Endothelial cell of umbilical vein (primary cell): Measurements from ENCODE around the gene MRPL54. TPM values are rescaled to one million over a fixed set of nuclear protein-coding genes. Genes with fewer than 3 reads are reported as not detected.
"Not testable (repeated sequence)": the region's sequence is repeated elsewhere in the genome, so short reads cannot be mapped to it uniquely, and the experiment has no call there.

Experiments
- BruUV-seq: library from RNA; stranded (reverse); fragments of 400-500 nt; replicated peaks from 2 replicates; lab custom pipeline; 2021; lab: Mats Ljungman, UMichigan
- CTCF ChIA-PET: fragments of 300-600, 350-600 bp; sonication (Branson Sonifier 250); formaldehyde crosslinking; loops from one replicate; lab custom pipeline; 2021; ENCODE audit warnings: antibody characterized with exemption, inconsistent platforms; lab: Charles Lee
- POLR2A ChIA-PET: fragments of 300-600, 350-600 bp; sonication (Branson Sonifier 250); formaldehyde crosslinking; loops from one replicate; lab custom pipeline; 2021; ENCODE audit warnings: antibody characterized with exemption, inconsistent platforms; lab: Charles Lee
- DNase-seq: peaks from one replicate; pipeline ENCODE4 v3.0.0-alpha.2; 2011; ENCODE audit warnings: low read depth, low spot score
- FAIRE-seq: peaks from 2 replicates; lab custom pipeline; 2011; peaks lifted over from hg19 to GRCh38; lab: Jason Lieb, UNC
- H2AFZ ChIP-seq: 2 replicates; pipeline ENCODE4 v1.6.0; 2012; ENCODE audit warnings: low read depth, low read length, control low read depth, inconsistent platforms
- H3K27ac ChIP-seq: 2 replicates; pipeline ENCODE4 v1.5.1; 2011; ENCODE audit warnings: low read depth, mild to moderate bottlenecking, control low read depth, low read length, moderate library complexity; ENCODE audit not compliant: insufficient read depth
- H3K27me3 ChIP-seq, 2 experiments: 2 replicates each; pipeline versions ENCODE4 v1.6.0 to v1.6.1; 2011; ENCODE audit warnings: low read length in 2 of 2, mixed read lengths in 1 of 2; ENCODE audit not compliant: control insufficient read depth in 2 of 2, insufficient read depth in 2 of 2
- H3K36me3 ChIP-seq, 2 experiments: 2 replicates in 1 of 2; 3 replicates in 1 of 2; pipeline ENCODE4 v1.5.1; 2011; ENCODE audit warnings: low read length in 2 of 2, mild to moderate bottlenecking in 1 of 2, moderate library complexity in 1 of 2; ENCODE audit not compliant: control insufficient read depth in 2 of 2, insufficient read depth in 2 of 2; ENCODE audit errors: extremely low read depth in 1 of 2
- H3K4me1 ChIP-seq: 3 replicates; pipeline ENCODE4 v1.5.1; 2011; ENCODE audit warnings: mild to moderate bottlenecking, low read length; ENCODE audit not compliant: control insufficient read depth, insufficient read depth; ENCODE audit errors: extremely low read depth
- H3K4me2 ChIP-seq: 2 replicates; pipeline ENCODE4 v1.6.1; 2011; ENCODE audit warnings: low read length, control low read depth, mixed read lengths; ENCODE audit not compliant: insufficient read depth
- H3K4me3 ChIP-seq, 3 experiments: fragments of 200-600 bp in 1 of 3; sonication (generic), shearing (Covaris generic) in 1 of 3; replicated peaks in 1 of 3; 2 replicates each; pipeline ENCODE4 v1.5.1; 2011 to 2016; ENCODE audit warnings: control low read depth in 3 of 3, low read length in 3 of 3, mild to moderate bottlenecking in 2 of 3, inconsistent platforms in 1 of 3, low read depth in 1 of 3, moderate library complexity in 1 of 3; ENCODE audit not compliant: insufficient read depth in 1 of 3
- H3K79me2 ChIP-seq: 2 replicates; pipeline ENCODE4 v1.6.0; 2012; ENCODE audit warnings: low read length, inconsistent platforms; ENCODE audit not compliant: control insufficient read depth, insufficient read depth
- H3K9ac ChIP-seq: replicated peaks from 2 replicates; pipeline ENCODE3; 2011; ENCODE audit warnings: low read length, control low read depth; ENCODE audit not compliant: insufficient read depth; ENCODE audit errors: extremely low read depth
- H3K9me1 ChIP-seq: replicated peaks from 3 replicates; pipeline ENCODE4 v1.6.0; 2011; ENCODE audit warnings: mild to moderate bottlenecking, low read length; ENCODE audit not compliant: control insufficient read depth, insufficient read depth; ENCODE audit errors: extremely low read depth
- H3K9me3 ChIP-seq: replicated peaks from 2 replicates; pipeline ENCODE4 v1.5.1; 2012; ENCODE audit warnings: low read length, inconsistent platforms; ENCODE audit not compliant: control insufficient read depth, insufficient read depth
- H4K20me1 ChIP-seq: replicated peaks from 2 replicates; pipeline ENCODE3; 2011; ENCODE audit warnings: mild to moderate bottlenecking, low read length; ENCODE audit not compliant: control insufficient read depth, insufficient read depth; ENCODE audit errors: extremely low read depth
- EZH2 ChIP-seq: IDR thresholded peaks from 2 replicates; pipeline ENCODE4 v1.6.1; 2012; ENCODE audit warnings: borderline replicate concordance, low read depth, mild to moderate bottlenecking, moderate library complexity, low read length, inconsistent platforms; ENCODE audit not compliant: severe bottlenecking
- FOS ChIP-seq: IDR thresholded peaks from 2 replicates; pipeline ENCODE4 v1.6.1; 2011; ENCODE audit warnings: mild to moderate bottlenecking, low read length, moderate library complexity, borderline replicate concordance; ENCODE audit not compliant: insufficient read depth
- GATA2 ChIP-seq: IDR thresholded peaks from 2 replicates; pipeline ENCODE4 v1.7.0; 2011; ENCODE audit warnings: low read depth, mild to moderate bottlenecking, moderate library complexity, mixed read lengths, low read length; ENCODE audit not compliant: insufficient read length, insufficient read depth
- JUN ChIP-seq: IDR thresholded peaks from 2 replicates; pipeline ENCODE4 v1.6.1; 2011; ENCODE audit warnings: borderline replicate concordance, low read depth; ENCODE audit not compliant: insufficient read length, insufficient read depth
- MAX ChIP-seq: IDR thresholded peaks from 2 replicates; pipeline ENCODE4 v1.6.1; 2011; ENCODE audit not compliant: insufficient read depth, insufficient read length
- MYC ChIP-seq: IDR thresholded peaks from one replicate; pipeline ENCODE4 v1.6.1; 2011; ENCODE audit warnings: mild to moderate bottlenecking, low read depth, low read length
- POLR2A ChIP-seq: IDR thresholded peaks from 2 replicates; pipeline ENCODE4 v1.6.1; 2012; ENCODE audit warnings: low read depth, mild to moderate bottlenecking, control low read depth, low read length
- POLR2AphosphoS5 ChIP-seq: IDR thresholded peaks from 2 replicates; pipeline ENCODE4 v1.6.1; 2012; ENCODE audit warnings: low read depth, mild to moderate bottlenecking, control low read depth, low read length, moderate library complexity; ENCODE audit not compliant: insufficient read depth
- dilution Hi-C: fragments of 300-500 bp; cut with MboI; formaldehyde crosslinking; loops from one replicate; pipeline ENCODE4 v1.15.0; 2019; ENCODE audit warnings: low sequenced_read_pairs; ENCODE audit not compliant: extremely low pct_ligation_motif_present
- intact Hi-C: fragments of 100-400 bp; cut with micrococcal nuclease; formaldehyde crosslinking; loops from one replicate; pipeline ENCODE4 v1.10.0; 2022
- polyA plus RNA-seq, 4 experiments: library from polyadenylated mRNA; depleted of rRNA in 3 of 4; stranded (reverse) in 3 of 4; unstranded in 1 of 4; fragments of >200 nt; gene quantifications; 2 replicates each; pipeline versions ENCODE4 v1.2.1 to v1.2.3, GENCODE V29; 2011 to 2012; ENCODE audit warnings: missing spikeins in 1 of 4
- total RNA-seq: library from RNA; stranded (reverse); gene quantifications from 2 replicates; pipeline ENCODE4 v1.2.3, GENCODE V29; 2021

Gene MRPL54
- total and polyA plus RNA-seq, 2 donors (not counting 3 experiments of a cell fraction or from before 2014, with no cell fraction given), result 76.3 to 93.1 TPM

DNA sequence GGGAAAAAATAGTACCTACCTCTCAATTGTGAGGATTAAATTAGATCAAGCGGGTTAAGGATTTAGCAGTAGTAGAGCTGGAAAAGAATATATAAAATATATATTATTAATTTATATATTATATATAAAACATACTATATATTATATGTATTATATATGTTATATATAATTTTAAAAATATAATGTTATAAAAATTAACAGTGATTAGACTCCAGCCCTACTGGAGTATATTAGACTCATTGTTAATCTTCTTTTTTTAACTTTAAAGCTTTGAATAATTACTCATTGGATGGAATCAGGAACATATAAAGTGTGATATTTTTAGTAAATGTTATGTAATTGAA, 380 bp upstream of the MRPL54 start:
- H3K9ac ChIP-seq, result peak overlapping the region; percentile 95
- DNase-seq (no peak), FAIRE-seq (no peak)
- H3K27me3 ChIP-seq, result no peaks in the 10 kb centered on the region
- H3K27ac ChIP-seq, result peak overlapping the region; percentile 92
- intact Hi-C loops (loop anchor here (2.0 kb wide), 1 partner anchor 207 kb away; no protein-coding TSS in a partner anchor), dilution Hi-C loops (no loop called here)
- no TSS peak for BruUV-seq
- H3K36me3 ChIP-seq, result peaks cover 0 to 11% of the 10 kb centered on the region in 2 experiments
- no peak for TF ChIP-seq GATA2
- no peak for TF ChIP-seq POLR2A
- TF ChIP-seq EZH2, result no peak
- TF ChIP-seq POLR2AphosphoS5, result no peak
- no peak for TF ChIP-seq MAX
- ChIA-PET POLR2A (interaction anchor here (0.6 to 1.3 kb wide), 2 partner anchors 65 to 223 kb away, joined by 3 read pairs; partner anchors contain the start of gene EEF2), CTCF (interaction anchor here (0.7 to 3.6 kb wide), 3 partner anchors 9 to 226 kb away, joined by 3 to 19 read pairs (median 3); no protein-coding TSS in a partner anchor)
- peak overlapping the region; percentile 99 for H2AFZ ChIP-seq
- H3K4me3 ChIP-seq, result peak overlapping the region in 1 of 3 experiments; percentile 73
- no peaks in the 10 kb centered on the region for H3K9me1 ChIP-seq
- peak overlapping the region; percentile 63 for H3K4me2 ChIP-seq
- H3K79me2 ChIP-seq, result peaks cover 23% of the 10 kb centered on the region
- H3K9me3 ChIP-seq, result no peaks in the 10 kb centered on the region
- peaks cover 11% of the 10 kb centered on the region for H3K4me1 ChIP-seq
- H4K20me1 ChIP-seq, result no peaks in the 10 kb centered on the region

DNA sequence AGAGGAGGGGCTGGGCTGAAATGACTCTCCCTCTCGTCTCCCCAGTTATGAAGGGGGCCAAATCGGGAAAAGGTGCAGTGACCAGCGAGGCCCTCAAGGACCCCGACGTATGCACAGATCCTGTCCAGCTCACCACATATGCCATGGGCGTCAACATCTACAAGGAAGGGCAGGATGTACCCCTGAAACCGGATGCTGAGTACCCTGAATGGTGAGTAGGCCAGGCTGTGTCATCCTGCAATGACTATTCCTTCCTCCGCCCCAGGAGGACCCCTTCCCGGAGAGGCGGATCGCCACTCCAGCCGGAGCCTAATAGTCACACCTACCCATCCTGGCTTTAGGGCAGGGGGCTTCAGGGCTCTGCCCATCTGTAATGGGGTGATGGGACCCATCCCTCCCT, 2.6 kb downstream of the MRPL54 start:
- Histone ChIP-seq H3K27ac (no peak overlapping the region), H2AFZ (no peak overlapping the region), H3K79me2 (peaks cover 13% of the 10 kb centered on the region), H4K20me1 (no peaks in the 10 kb centered on the region), H3K9me1 (no peaks in the 10 kb centered on the region), H3K4me2 (no peak overlapping the region), H3K27me3 (no peaks in the 10 kb centered on the region), H3K36me3 (peaks cover 2 to 10% of the 10 kb centered on the region in 2 experiments), H3K9me3 (no peaks in the 10 kb centered on the region), H3K9ac (no peak overlapping the region), H3K4me3 (no peak overlapping the region), H3K4me1 (peaks cover 17% of the 10 kb centered on the region)
- dilution Hi-C loops (no loop called here), intact Hi-C loops (no loop called here)
- CTCF ChIA-PET, result no interaction called here
- TF ChIP-seq MAX (no peak), FOS (peak; percentile 40), POLR2AphosphoS5 (peak; percentile 49), MYC (no peak), JUN (peak; percentile 7)
- no TSS peak for BruUV-seq
- DNase-seq (peak; percentile 13), FAIRE-seq (no peak)
- POLR2A ChIA-PET, result no interaction called here

- H3K4me3 ChIP-seq, H3K27me3 ChIP-seq, DNase-seq, H3K4me2 ChIP-seq, H4K20me1 ChIP-seq, POLR2A ChIA-PET, intact Hi-C loops, FAIRE-seq, H3K9me1 ChIP-seq, H3K9ac ChIP-seq, BruUV-seq, H3K27ac ChIP-seq, H3K9me3 ChIP-seq, H2AFZ ChIP-seq, dilution Hi-C loops: not testable (repeated sequence)
- Histone ChIP-seq H3K79me2 (peaks cover 10% of the 10 kb centered on the region), H3K4me1 (peaks cover 17% of the 10 kb centered on the region), H3K36me3 (peaks cover 2 to 10% of the 10 kb centered on the region in 2 experiments)
- CTCF ChIA-PET, result interaction anchor here (2.1 kb wide), 1 partner anchor 55 kb away, joined by 8 read pairs; no protein-coding TSS in a partner anchor
These were observed 3.3 kb downstream of the MRPL54 start for GRCh38 chr19:3765757-3766156.
